Fibroblast of the conjunctiva (primary cell): Measurements from ENCODE around the gene UBN1.

ENCODE experiments used
- DNase-seq: peaks from one replicate; pipeline ENCODE4 v3.0.0-alpha.2; 2010; ENCODE audit warnings: low read depth

Gene UBN1, protein sequence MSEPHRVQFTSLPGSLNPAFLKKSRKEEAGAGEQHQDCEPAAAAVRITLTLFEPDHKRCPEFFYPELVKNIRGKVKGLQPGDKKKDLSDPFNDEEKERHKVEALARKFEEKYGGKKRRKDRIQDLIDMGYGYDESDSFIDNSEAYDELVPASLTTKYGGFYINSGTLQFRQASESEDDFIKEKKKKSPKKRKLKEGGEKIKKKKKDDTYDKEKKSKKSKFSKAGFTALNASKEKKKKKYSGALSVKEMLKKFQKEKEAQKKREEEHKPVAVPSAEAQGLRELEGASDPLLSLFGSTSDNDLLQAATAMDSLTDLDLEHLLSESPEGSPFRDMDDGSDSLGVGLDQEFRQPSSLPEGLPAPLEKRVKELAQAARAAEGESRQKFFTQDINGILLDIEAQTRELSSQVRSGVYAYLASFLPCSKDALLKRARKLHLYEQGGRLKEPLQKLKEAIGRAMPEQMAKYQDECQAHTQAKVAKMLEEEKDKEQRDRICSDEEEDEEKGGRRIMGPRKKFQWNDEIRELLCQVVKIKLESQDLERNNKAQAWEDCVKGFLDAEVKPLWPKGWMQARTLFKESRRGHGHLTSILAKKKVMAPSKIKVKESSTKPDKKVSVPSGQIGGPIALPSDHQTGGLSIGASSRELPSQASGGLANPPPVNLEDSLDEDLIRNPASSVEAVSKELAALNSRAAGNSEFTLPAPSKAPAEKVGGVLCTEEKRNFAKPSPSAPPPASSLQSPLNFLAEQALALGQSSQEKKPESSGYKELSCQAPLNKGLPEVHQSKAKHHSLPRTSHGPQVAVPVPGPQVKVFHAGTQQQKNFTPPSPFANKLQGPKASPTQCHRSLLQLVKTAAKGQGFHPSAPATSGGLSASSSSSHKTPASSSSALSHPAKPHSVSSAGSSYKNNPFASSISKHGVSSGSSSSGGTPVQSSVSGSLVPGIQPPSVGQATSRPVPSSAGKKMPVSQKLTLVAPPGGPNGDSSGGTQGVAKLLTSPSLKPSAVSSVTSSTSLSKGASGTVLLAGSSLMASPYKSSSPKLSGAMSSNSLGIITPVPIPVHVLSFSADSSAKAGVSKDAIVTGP (N-terminal part only)

DNA sequence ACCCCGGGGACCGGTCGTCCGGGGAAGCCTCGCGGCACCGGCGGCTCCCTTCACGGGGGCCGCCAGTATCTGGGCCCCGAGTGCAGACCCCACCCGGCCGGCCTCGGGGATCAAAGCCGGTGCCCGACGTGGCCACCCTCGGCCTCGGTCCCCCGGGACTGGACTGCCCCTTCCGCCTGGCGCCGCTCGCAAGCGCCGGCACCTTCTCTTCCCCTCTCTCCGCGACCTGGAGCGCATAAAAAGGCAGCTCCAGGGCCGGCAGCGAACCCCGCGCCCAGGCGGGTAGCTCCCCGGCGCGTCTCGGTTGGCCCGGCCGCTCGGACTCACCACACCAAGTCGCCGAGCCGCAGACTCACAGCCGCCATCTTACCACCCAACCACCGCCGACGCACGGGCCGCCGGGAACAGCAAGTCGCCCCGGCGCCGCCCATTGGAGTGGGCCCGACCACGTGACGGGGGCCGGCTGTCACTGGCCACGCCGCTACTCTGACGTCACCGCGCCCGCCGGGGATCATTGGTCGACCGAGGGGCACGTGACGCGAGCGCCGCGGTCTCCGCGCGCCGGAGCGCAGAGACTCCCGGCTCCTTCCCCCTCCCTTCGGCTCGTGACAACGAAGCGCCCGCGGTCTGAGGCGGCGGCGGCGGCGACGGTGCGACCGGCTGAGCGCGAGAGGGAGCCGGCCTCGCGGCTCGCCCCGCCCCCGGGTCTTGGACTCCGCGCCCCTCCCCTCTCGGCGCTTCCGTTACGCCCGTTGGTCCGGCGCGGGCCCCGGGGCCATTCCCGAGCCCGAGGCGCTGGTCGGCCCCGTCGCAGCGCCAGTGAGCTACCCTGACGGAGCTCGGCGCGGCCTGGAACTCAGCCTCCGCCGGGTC is at the start of gene UBN1, which contains the start of gene GLYR1:
Gene UBN1, plus strand, starts transcription at position 581 of the 873 bp plus-strand sequence. CDS start 5,437 bp downstream, outside the sequence.
Gene GLYR1, minus strand, starts transcription at position 388 of the 873 bp plus-strand sequence. Its CDS starts 23 bp downstream, at position 365.
- peak; percentile 94 for DNase-seq

DNA sequence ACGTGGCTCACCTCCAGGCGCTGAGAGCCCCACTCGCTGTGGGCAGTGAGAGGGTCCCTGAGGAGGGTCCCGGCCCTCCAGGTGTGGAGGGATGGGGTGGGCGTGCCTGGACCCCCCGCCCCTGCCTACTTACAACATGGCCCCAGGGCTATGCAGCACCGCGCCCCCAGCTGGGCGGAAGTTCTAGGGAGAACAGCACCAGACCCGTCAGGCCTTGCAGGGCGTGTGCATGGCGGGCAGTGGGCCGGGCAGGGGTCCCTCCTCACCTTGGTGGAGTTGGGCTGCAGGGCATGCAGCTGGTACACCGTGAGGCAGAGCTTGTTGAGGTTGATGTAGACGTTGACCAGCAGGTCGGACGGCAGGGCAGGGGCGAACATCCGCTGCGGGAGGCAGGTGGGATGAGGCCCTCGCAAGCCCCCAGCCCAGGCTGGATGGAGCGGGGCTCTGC is 49.5 kb upstream of the UBN1 start:
- no peak for DNase-seq

DNA sequence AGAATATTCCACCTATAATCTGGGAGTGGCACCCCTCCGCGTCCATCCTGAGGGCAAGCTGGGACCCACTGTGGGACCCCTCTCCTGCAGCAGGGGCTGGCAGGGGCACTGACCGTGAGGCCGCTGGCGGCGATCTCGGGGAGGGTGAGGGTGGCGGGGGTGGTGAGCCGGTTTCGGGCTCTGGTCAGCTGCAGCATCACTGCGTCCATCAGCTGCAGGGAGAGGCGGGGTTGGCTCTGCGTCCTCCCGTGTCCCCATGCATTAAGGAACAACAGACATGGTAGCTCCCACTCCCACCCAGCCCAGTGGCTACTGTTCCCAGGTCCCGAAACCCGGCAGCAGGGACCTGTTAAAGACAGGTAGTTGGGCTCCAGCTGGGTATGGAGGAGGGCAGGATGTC is 48.8 kb upstream of the UBN1 start:
- no peak for DNase-seq

DNA sequence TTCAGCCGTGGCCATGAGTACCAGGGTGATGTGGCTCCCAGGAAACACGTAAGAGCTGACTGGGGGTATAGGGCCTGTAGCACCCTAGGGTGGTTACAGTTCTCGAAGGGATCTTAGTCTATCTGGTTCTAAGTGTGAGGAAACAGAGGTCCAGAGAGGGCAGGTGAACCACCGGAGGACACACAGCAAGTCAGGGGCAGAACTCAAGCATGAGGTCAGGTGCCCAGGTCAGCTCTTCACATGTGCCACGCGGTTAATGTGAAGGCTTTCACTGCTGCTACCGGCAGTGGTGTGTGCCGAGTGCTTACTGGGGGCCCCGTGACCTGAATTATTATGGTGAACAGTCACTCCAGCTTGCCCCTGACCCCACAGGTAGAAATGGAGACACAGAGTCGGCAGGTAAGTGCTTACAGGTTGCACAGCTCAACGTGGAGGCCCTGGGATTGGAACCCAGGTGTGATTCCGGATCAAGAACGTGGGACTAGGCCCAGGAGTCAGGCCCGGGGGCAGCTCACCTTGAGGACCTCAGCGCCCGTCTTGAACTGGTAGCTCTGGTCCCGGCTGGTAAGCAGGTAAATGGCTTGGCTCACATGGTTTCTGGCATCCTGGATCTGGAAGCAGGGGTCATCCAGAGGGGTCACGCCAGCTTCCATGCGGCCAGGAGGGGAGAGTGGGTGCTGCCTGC is 48.0 kb upstream of the UBN1 start:
- DNase-seq = no peak

DNA sequence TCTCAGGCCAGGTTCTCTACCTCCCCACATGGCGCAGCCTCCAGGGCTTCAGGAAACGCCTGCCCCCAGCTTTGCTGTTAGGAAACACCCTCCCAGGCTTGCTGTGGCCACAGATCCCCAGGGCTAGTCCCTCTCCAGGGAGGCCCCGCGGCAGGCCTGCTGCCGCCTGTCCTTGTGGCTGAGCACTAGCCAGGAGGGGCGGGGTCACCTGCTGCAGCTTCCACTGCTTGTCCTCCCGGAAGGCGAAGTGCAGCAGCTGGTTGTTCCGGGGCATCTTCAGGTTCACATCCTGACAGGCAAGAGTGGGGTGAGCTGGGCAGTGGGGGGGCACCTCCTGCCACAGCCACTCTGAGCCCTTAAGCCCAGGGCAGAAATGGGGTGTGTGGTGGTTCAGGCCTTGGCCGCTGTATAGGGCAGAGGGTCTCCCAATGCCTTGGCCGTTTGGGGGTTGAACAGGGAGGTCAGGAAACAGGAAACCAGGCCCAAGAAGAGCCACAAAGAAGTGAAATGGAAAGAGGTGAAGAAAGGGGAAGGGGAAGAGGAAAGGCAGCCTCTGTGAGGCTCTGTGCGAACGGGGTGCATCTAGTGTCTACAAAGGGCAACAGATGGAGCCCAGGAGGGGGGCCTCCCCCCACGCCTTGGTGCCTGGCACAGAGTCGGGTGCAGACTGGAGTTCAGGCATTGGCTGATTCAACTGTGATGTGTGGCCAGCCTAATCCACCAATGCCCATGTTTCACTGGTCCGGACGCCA is 46.8 kb upstream of the UBN1 start:
- no peak for DNase-seq

DNA sequence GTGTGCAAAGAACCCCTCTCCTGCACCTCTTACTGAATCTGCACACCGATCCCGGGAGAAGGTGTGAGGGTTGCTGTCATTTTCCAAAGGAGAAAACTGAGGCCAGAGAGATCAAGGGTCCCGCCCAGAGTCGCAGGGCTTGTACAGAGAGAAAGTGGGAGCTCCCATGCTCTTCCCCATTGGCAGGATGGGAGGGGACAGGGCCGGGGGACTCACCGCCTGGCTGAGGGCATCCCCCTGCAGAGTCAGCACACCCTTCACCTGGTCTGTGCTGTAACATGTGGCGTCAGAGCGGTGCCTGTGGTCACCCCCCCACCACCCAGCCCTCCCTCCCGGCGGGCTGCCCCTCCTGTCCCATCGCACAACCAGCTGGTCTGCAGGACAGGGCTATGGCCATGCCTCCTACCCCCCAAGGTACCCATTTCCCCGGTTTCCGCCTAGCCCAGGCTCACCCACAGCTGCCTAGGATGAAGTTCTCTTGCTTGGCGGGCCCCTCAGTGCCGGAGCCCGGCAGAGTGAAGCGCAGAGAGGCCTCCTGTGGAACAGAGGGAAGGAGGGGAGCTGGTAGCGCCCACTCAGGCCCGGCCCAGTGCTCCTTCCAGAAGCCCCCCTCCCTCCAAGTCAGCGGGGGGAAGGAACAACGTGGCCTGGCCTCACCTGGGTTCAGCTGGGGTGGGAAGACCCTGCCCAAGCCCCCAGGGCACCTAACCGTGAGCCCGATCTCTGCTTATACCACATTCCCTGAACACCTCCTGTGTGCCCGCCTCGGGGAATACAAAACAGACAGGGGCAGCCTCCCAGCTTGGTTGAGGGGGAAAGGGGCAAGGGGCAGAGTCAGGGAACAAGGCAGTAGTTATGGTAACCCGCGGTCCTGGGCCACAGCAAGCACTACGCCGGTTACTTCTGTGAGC is 46.0 kb upstream of the UBN1 start:
- no peak for DNase-seq

DNA sequence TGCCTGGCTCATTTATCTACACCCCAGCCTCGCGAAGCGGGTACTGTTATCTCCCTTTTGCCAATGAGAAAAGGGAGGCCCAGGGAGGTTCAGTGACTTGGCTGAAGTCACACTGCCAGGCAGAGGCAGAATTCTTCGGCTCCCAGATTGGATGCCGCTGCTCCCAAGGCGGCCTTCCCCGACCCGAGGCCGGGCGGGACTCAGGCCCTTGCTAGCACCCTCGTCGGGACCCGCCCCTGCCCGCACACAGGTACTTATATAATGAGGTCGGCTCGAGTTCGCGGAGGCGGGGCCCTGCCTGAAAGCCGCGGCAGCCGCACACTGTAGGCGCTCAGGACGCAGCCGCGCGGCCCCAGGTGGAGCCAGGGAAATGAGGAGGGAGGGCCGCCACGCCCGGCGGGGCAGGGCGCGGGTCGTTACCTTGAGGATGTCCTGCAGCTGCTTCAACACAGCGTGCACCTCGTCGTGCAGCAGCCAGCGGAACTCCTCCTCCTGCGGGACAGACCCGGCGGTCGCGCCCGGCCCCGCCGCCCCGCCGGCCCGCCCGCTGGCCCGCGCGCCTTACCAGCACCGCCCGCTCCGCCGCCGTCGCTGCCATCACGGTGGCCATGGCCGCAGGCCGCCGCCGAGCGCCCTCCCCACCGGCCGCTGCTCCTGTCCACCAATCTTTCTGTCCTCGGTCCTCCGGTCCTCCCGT is 45.2 kb upstream of the UBN1 start, which contains the start of gene ROGDI:
Gene ROGDI, minus strand, starts transcription at position 672 of the 697 bp plus-strand sequence. Its CDS starts 62 bp downstream, at position 610.
- no peak for DNase-seq

DNA sequence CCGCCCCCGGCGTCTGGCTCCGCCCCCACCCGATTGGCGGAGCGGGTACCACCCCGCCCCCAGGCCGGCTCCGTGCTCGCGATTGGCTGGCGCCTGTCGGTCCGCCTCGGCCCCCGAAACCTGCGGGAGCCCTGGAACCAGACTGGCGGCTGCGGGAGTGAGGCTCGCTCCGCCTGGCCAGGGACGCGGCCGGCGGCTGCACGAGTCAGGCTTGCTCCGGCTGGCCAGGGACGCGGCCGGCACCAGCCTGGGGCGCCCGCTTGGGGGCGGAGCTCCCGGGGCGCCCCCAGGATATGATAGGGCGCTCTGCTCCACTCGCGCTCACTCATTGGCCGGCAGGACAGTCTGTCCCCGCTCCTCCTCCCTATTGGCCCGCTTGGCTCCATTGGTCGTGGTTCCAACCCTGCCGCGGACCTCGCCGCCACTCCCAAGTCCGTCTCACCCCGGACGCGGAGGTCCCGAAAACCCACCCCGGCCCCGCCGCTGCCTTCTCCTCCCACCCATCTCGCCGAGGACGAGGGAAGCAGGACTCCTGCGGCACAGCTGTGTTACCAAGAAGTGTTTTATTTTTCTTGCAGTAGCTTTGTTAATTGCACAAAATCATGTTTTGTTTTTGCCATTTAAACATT is 44.5 kb upstream of the UBN1 start:
- peak; percentile 79 for DNase-seq

DNA sequence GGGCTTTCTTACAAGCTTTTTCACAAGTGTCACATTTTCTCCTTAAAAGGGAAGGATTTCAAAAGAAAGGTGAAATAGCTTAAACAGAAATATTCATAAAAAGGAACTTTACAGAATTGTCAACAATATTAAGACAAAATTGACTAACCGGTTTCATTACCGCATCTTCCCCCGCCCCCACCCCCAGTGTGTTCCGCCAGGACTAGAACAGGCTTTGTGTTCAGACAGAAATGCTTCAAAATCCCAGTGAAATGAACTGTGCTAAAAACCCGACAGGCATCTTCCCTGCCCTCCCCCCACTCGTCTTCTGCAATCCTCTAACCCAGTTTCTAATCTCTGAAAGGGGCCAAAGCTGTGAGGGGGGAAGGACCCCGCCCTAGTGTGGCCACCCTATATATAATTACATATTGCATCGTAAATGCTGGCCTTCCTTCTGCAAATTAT is 43.9 kb upstream of the UBN1 start:
- DNase-seq = no peak

DNA sequence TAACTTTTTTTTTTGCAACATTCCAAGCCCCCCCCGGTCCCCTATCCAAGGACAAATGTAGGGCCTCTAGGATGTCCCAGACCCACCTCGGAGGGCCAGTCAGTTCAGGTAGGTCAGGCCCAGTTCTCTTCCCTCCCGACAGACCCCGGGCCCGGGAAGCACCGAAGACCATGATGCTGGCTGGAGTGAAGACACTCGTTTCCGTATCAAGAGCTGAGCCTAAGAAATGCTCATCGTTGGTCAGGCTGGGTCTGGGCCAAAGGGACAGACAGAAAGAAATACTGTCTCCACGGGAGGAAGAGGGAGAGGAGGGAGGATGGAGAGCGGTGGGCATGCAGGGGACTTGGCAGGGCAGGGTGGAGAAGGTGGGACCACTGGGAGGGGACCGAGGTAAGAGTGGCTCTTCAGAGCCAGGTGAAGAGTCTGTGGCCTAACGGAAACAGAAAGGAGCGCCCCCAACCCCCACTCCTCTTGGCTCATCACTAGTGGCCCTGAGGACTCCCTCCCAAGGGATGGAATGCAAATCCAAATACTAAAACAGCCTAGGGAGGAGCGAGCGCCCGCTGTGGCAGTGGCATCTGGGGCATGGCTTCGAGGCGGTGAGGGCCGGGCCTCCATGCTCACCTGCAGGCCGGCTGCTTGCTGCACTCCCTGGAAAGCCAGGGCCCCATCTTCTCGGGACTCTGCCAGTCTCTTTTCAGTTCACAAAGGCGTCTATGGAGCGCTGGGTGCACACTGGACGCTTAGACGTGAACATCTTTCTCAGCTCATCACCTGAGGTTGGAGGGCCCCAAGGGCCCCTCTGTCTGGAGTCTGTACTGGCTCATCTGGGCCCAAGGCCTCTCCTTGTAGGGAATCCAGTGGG is 43.2 kb upstream of the UBN1 start:
- DNase-seq = no peak

DNA sequence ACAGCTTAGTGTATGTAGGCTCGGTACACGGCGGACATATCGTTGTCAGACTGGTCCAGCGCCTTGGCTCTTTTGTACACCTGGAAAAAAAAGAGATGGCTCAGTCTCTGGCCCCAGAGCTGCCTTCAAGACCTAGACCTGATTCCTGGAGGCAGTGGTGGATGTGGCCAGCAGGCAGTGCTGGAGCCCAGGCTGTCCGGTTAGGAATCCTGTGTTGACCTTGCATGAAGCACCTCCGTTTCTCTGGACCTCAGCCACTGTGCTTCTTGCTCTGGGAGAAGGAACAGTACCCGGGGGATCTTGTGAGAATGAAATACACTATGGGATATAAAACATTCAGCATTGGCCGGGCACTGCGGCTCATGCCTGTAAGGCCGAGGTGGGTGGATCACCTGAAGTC is 42.0 kb upstream of the UBN1 start:
- no peak for DNase-seq

DNA sequence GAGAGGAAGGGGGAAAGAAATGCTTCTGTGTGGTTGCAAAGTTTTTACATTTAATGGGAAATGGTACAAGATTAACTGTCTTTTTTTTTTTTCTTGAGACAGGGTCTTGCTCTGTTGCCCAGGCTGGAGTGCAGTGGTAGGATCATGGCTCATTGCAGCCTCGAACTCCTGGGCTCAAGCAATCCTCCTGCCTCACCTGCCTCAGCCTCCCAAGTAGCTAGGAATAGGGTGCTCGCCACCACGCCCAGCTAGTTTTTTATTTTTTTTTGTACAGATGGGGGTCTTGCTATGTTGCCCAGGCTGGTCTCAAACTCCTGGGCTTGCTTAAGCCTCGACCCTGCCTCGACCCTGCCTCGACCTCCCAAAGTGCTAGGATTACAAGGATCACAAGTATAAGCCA is 41.0 kb upstream of the UBN1 start:
- DNase-seq = no peak

DNA sequence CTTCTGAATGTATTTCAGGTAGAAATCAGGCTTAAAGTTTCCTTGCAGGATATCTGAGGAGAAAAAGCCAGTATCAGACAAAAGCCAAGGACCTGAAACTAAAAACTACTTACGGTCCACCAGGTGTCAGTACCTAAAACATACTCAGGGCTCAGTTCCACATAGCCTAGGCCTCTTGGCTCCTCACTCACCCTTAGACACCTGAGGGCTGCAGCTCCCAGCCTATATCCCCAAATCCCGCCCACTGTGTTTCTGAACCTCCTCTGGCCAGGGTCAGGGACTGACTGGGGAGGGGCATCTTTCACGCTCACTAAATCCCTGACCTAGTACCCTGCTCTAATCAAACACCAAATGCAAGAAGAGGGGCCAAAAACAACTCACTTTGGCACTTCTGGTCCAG is 36.0 kb upstream of the UBN1 start:
- DNase-seq = no peak

DNA sequence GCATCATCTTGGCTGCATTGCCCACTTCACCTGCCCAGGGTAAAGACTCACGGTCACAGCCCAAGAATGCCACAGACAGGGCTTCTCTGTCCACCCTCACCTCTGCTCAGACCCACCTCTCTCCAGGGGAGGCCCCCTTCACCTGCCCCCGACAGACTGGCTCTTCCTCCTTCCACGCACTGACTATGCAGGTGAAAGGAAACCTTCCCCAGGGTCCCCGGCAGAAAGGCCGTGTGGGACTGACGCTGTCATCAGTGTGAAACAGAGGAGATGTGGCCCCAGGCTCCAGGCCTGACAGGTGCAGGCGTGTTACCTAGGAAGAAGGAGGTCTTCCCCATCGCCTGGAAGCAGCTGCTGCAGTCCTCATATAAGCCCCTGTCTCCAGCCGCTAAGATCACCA is 35.5 kb upstream of the UBN1 start:
- DNase-seq = no peak

DNA sequence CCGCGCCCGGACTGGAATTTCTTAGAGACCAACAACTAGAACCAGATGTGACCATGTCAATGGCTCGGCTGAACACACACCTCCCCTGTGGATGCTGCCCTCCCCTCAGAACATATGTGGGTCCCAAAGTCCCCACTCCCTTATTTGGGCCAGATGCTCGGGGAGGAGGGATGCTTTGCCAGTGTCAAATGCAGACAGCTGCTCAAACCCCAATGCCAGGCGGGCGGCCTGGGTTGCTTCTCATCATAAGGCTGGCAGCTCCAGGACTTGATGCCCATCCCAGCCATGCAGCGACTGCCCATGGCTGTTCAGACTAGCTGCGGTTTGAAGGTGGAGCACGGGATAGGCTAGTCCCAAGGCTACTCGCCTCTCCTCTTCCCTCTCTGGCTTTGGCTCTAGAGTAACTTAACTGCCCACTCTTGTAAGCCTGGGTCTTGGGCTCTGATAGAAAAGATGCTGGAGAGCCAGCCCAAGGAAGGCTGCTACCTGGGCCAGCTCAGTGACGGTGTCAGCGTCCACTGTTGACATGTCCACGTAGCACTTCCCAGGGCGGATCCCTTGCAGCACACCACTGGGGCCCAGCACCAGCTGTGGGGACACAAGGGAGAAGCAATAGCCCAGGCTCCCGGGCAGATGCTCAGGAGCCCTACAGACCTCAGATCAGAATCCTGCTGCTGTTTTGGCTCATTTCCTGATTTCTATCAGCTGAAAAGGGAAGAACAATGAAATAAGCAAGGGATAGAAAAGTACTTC is 33.9 kb upstream of the UBN1 start:
- DNase-seq = no peak

DNA sequence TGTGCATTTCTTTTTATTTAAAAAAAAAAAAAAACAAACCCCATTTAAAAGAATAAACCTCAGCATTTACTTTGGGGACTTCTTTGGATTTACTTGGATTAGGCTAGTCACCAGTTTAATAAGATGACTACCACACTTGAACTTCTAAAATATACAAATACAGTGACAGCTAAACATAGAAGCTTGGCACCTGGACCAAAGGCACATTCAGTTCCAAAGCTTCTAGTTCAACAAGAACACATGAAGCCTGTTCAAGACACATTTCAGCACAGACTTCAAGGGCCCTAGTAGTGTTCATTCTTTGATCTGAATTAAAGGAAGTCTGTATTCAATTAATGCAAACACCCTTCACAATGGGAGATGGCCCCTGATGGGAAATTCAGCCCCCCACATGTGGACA is 33.2 kb upstream of the UBN1 start:
- no peak for DNase-seq
